ENCODE results near the gene TRMO. TPM values are rescaled to one million over a fixed set of nuclear protein-coding genes. Genes with fewer than 3 reads are reported as not detected.
A peak's percentile ranks its signal among the peaks of the same experiment; 100 is the strongest.

TRMO gene
- total and polyA plus RNA-seq, 8 donors, result 5.1 to 9.4 (median 6.5) TPM

- no peak overlapping the region for H3K27ac ChIP-seq
- no peaks in the 10 kb centered on the region for H3K9me3 ChIP-seq
- TF ChIP-seq, protein P1, sequence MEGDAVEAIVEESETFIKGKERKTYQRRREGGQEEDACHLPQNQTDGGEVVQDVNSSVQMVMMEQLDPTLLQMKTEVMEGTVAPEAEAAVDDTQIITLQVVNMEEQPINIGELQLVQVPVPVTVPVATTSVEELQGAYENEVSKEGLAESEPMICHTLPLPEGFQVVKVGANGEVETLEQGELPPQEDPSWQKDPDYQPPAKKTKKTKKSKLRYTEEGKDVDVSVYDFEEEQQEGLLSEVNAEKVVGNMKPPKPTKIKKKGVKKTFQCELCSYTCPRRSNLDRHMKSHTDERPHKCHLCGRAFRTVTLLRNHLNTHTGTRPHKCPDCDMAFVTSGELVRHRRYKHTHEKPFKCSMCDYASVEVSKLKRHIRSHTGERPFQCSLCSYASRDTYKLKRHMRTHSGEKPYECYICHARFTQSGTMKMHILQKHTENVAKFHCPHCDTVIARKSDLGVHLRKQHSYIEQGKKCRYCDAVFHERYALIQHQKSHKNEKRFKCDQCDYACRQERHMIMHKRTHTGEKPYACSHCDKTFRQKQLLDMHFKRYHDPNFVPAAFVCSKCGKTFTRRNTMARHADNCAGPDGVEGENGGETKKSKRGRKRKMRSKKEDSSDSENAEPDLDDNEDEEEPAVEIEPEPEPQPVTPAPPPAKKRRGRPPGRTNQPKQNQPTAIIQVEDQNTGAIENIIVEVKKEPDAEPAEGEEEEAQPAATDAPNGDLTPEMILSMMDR (IDR thresholded peaks at IDR 0.05), result no peak
- WGBS, 2 donors, result 78 to 85% methylated on average over 5 of the region's 5 CpGs
- H3K27me3 ChIP-seq, result no peaks in the 10 kb centered on the region
- ATAC-seq (no peak), DNase-seq (no peak), FAIRE-seq (no peak)
- no peak overlapping the region for H3K4me3 ChIP-seq
- no peaks in the 10 kb centered on the region for H3K36me3 ChIP-seq
- no peaks in the 10 kb centered on the region for H3K4me1 ChIP-seq
- intact Hi-C loops (cut with DNase I), result no loop called here
These were observed 47.2 kb downstream of the TRMO start for GRCh38 chr9:97875111-97875510.

GRCh38 chr9:97874624-97875023 lies 47.7 kb downstream of the TRMO start:
- Histone ChIP-seq H3K36me3 (no peaks in the 10 kb centered on the region), H3K4me1 (no peaks in the 10 kb centered on the region), H3K9me3 (no peaks in the 10 kb centered on the region), H3K27ac (no peak overlapping the region), H3K4me3 (no peak overlapping the region), H3K27me3 (no peaks in the 10 kb centered on the region)
- TF ChIP-seq, protein P1 (IDR thresholded peaks at IDR 0.05), result no peak
- FAIRE-seq (no peak), ATAC-seq (no peak), DNase-seq (no peak)
- intact Hi-C loops (cut with DNase I), result no loop called here
- WGBS, 2 donors, result 69 to 70% methylated on average over 6 of the region's 6 CpGs

DNA sequence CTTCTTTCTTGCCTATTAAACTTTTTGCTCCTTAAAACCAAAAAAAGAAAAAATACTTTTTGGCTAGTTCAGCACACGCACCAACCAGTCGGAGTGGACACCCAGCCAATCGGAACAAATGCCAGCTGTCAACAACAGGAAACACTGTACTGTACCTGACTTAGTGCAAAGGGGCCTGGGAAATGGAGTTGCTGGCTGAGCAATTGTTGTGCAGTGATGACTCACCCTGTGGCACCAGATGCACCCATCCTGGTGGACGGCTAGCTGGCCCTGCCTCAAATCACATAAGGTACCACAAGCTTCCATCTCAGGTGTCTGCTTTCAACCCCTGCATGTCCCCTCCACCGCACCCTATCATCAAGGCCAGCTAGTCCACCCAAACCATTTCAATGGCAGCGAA lies 48.4 kb downstream of the TRMO start:
- Histone ChIP-seq H3K27me3 (no peaks in the 10 kb centered on the region), H3K9me3 (no peaks in the 10 kb centered on the region), H3K36me3 (no peaks in the 10 kb centered on the region), H3K4me1 (no peaks in the 10 kb centered on the region), H3K4me3 (no peak overlapping the region), H3K27ac (no peak overlapping the region)
- WGBS, 2 donors, result 86% methylated on average over 6 of the region's 6 CpGs
- TF ChIP-seq, protein P1 (IDR thresholded peaks at IDR 0.05), result no peak
- no peak for DNase-seq
- intact Hi-C loops (cut with DNase I), result no loop called here
- no peak for FAIRE-seq
- ATAC-seq, result peak in 2 of 4 donors; percentile 26 to 46

GRCh38 chr9:97873425-97873824 lies 48.9 kb downstream of the TRMO start:
- Histone ChIP-seq H3K4me3 (no peak overlapping the region), H3K9me3 (no peaks in the 10 kb centered on the region), H3K27ac (no peak overlapping the region), H3K36me3 (no peaks in the 10 kb centered on the region), H3K4me1 (no peaks in the 10 kb centered on the region), H3K27me3 (no peaks in the 10 kb centered on the region)
- ATAC-seq, result no peak
- DNase-seq, result no peak
- FAIRE-seq, result no peak
- TF ChIP-seq, protein P1 (IDR thresholded peaks at IDR 0.05), result no peak
- intact Hi-C loops (cut with DNase I), result no loop called here
- 88 to 91% methylated on average over 3 of the region's 3 CpGs for WGBS, 2 donors

DNA sequence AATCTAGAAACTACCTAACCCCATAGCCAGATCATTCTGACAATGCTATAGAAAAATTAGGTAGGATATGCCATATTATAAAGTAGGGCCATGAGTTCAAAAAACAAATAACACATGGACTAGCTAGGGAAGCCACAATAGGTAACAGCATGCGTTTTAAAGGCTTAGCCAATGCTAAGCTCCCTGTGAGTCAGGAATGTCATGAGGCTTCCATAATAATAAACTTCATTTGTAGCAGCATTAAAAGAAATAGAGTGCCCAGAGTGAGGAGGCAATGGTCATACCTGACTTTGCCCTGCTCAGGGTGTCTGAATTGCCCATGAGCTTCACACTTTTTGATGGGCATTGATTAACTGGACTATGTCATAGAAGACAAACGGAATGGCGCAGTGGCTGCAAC lies 53.4 kb downstream of the TRMO start:
- Histone ChIP-seq H3K36me3 (no peaks in the 10 kb centered on the region), H3K4me3 (no peak overlapping the region), H3K4me1 (no peaks in the 10 kb centered on the region), H3K27me3 (no peaks in the 10 kb centered on the region), H3K9me3 (no peaks in the 10 kb centered on the region), H3K27ac (no peak overlapping the region)
- no peak for FAIRE-seq
- TF ChIP-seq, protein P1 (IDR thresholded peaks at IDR 0.05), result no peak
- intact Hi-C loops (cut with DNase I), result no loop called here
- no peak for DNase-seq
- ATAC-seq, result no peak
- WGBS, 2 donors, result 79 to 91% methylated on average over 3 of the region's 3 CpGs
